GM18858 (cell line): Measurements from ENCODE around the gene ZNF287.

Source experiments
- ATAC-seq: cut with Tn5 transposase; IDR thresholded peaks from one replicate; pipeline ENCODE4 v1.9.1; 2021; ENCODE audit not compliant: unreplicated experiment

The ZNF287 gene

DNA sequence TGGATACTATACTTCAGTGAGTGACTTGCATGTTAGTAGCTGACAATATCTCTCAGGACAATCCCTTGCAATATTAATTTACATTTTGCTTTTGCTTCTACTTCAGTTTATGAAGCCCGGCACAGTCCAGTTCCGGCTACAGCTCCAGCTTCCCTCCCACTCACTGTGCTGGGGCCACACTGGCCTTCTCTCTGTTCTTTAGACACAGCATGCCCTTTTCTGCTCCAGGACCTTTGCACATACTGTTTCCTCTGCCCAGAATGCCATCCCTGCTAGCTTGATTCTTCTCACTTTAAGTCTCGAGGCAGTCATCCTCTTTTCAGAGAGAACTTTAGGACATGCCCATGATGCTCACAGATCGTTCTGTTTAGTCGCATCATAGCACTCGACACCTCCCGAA is 51.5 kb downstream of the ZNF287 start:
- no peak for ATAC-seq

DNA sequence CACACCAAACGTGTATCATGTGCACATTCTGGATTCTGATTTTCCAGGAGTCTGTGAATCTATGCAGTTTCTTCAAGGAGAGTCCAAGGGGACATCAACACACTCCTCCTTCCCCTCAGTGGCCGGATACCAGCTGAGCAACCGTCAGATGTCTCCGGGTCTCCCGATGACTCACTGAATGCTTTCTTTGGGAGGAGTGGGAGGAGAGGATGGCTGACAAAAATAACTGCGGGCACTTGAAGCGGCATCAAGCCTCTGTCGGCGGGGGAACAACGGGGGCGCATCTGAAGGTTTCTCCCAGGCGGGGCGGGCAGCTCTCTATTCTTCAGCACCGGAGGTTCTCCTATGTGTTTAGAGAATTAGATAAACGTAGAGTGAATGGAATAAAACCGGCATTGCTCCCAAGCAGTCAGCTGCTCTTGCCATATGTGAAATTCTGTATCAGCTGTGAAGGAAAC is 52.4 kb downstream of the ZNF287 start:
- no peak for ATAC-seq

GRCh38 chr17:16515933-16516332 is 53.1 kb downstream of the ZNF287 start:
- ATAC-seq, result no peak

DNA sequence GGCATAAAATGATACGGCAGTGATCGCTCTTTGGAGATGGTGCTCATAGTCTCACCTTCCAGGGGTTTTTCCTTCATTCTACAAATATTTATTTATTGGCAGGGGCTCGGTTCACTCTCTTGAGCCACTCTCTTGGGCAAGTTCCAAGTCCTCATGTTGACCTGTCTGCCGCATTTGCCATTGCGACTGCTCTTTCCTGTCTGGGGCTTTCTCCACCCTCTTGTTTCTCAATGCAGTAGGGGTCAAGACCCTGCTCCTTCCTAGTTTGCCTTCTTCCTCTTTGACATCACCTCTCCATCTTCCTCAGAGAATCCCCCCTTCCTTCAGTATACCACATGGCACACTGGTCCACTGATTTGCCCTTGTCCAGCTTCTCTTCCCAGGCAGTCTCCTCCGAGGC is 55.1 kb downstream of the ZNF287 start:
- ATAC-seq, result no peak

DNA sequence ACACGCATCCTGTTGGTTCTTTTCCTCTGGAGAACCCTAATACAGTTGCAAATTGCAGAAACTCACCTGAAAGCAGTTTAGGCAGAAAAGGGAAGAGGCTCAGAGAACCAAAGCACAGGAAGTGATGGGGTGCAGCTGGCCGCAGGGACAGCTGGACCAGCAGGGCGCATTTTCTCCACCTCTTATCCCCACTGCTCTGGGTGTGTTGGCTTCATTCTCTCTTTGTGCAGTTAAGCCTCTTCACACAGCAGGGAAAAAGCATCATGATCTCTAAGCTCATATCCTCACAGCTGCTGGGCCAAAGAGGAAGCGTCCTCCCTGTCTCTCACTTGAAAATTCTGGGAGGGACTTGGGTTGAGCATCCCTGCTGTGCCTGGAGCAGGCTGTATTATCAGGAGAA is 57.0 kb downstream of the ZNF287 start:
- no peak for ATAC-seq

GRCh38 chr17:16511593-16511992 is 57.4 kb downstream of the ZNF287 start:
- no peak for ATAC-seq

GRCh38 chr17:16507918-16508533 is 61.0 kb downstream of the ZNF287 start:
- ATAC-seq, result no peak

DNA sequence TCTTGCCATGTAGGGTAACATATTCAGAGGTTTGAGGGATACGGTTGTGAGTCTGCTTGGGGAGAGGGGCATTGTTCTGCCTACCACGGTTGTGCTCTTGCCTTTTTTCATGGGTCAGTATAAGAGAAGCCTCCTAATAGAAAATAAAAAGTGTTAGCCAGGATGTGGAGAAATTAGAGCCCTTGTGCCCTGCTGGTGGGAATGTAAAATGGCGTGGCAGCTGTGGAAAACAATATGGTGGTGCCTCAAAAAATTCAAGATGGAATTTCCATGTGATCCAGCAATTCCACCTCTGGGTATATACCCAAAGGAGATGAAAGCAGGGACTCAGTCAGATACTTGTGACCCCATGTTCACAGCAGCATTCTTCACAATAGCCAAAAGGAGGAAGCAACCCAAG is 62.8 kb downstream of the ZNF287 start:
- no peak for ATAC-seq

DNA sequence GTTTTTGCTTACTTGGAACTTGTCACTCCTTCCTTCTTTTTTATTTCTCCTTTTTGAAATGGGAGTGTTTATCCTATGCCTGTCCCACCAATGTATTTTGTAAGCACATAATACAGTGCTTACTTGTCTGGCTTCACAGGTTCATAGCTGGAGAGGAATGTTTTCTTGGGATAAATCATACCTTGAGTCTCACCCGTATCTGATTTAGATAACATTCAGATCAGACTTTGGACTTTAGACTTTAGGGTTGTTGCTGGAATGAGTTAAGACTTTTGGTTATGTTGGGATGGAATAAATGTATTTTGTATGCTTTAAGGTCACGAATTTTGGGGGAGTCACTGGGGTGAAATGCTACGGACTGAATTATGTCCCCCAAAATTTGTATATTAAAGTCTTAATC is 64.0 kb downstream of the ZNF287 start:
- ATAC-seq, result no peak
